HCT116 (cell line): ENCODE measurements around the gene CDH13. TPM values are rescaled to one million over a fixed set of nuclear protein-coding genes. Genes with fewer than 3 reads are reported as not detected.

ENCODE experiments used
- ATAC-seq: fragments of 200-7000 bp; cut with Tn5 transposase; 2 replicates; pipeline ENCODE4 v1.9.1; 2020; ENCODE audit warnings: mild to moderate bottlenecking, moderate library complexity
- BruUV-seq: library from RNA; stranded (reverse); fragments of 400-500 nt; replicated peaks from 2 replicates; lab custom pipeline; 2021; lab: Mats Ljungman, UMichigan
- CTCF ChIA-PET: fragments of 300-600 bp; sonication (Branson Sonifier 250); formaldehyde crosslinking; loops from one replicate; lab custom pipeline; 2021; ENCODE audit warnings: antibody characterized with exemption; lab: Charles Lee
- POLR2A ChIA-PET: fragments of 300-600, 350-600 bp; sonication (Branson Sonifier 250); formaldehyde crosslinking; loops from one replicate; lab custom pipeline; 2021; ENCODE audit warnings: antibody characterized with exemption; lab: Charles Lee
- RAD21 ChIA-PET, 2 experiments: fragments of 300-600 bp; sonication (Branson Sonifier 250); formaldehyde crosslinking; loops; one replicate each; lab custom pipeline; 2023; ENCODE audit warnings: low total read pairs in 2 of 2; ENCODE audit not compliant: uncharacterized antibody in 2 of 2, unreplicated experiment in 2 of 2, low non-redundant PET in 1 of 2; lab: Charles Lee
- DNase-seq: peaks from one replicate; pipeline ENCODE4 v3.0.0-alpha.2; 2010; ENCODE audit warnings: low read depth, low spot score
- H2AFZ ChIP-seq: fragments of 200-600 bp; shearing (Covaris generic), sonication (generic); 2 replicates; pipeline ENCODE4 v1.6.1; 2017; ENCODE audit warnings: low read depth, mixed run types, mixed read lengths, antibody characterized with exemption, low read length; ENCODE audit not compliant: poor library complexity, severe bottlenecking
- H3K27ac ChIP-seq: 2 replicates; pipeline ENCODE4 v1.5.1; 2012; ENCODE audit warnings: low read depth, low read length
- H3K27me3 ChIP-seq: fragments of 200-600 bp; sonication (generic); 2 replicates; pipeline ENCODE4 v1.6.1; 2016; ENCODE audit warnings: mixed run types, low read length, mixed read lengths; ENCODE audit not compliant: insufficient read depth
- H3K36me3 ChIP-seq, 2 experiments: fragments of 200-500 bp in 1 of 2; fragments of 200-600 bp in 1 of 2; sonication (Bioruptor generic) in 1 of 2; sonication (generic) in 1 of 2; 2 replicates each; pipeline versions ENCODE4 v1.5.1 to v1.6.1; 2014 to 2016; ENCODE audit warnings: low read length in 2 of 2, inconsistent platforms in 1 of 2, mixed read lengths in 1 of 2, mixed run types in 1 of 2; ENCODE audit not compliant: insufficient read depth in 2 of 2, control insufficient read depth in 1 of 2
- H3K4me1 ChIP-seq, 2 experiments: fragments of 200-600 bp in 1 of 2; sonication (generic) in 1 of 2; 2 replicates each; pipeline versions ENCODE4 v1.5.1 to v1.6.1; 2012 to 2017; ENCODE audit warnings: low read length in 2 of 2, inconsistent platforms in 1 of 2, mild to moderate bottlenecking in 1 of 2, mixed read lengths in 1 of 2, mixed run types in 1 of 2, moderate library complexity in 1 of 2; ENCODE audit not compliant: insufficient read depth in 2 of 2, control insufficient read depth in 1 of 2
- H3K4me2 ChIP-seq: fragments of 200-600 bp; sonication (generic); 2 replicates; pipeline ENCODE4 v1.6.1; 2017; ENCODE audit warnings: mixed run types, low read length, mixed read lengths
- H3K4me3 ChIP-seq, 2 experiments: fragments of 200-600 bp in 1 of 2; sonication (generic) in 1 of 2; replicated peaks in 1 of 2; 2 replicates each; pipeline ENCODE4 v1.5.1; 2011 to 2016; ENCODE audit warnings: low read length in 2 of 2, control low read depth in 1 of 2, low read depth in 1 of 2, mild to moderate bottlenecking in 1 of 2, mixed read lengths in 1 of 2, mixed run types in 1 of 2
- H3K79me2 ChIP-seq: fragments of 200-600 bp; sonication (generic); 2 replicates; pipeline ENCODE4 v1.6.1; 2017; ENCODE audit warnings: mild to moderate bottlenecking, mixed run types, low read length, moderate library complexity, mixed read lengths; ENCODE audit not compliant: insufficient read depth
- H3K9ac ChIP-seq: fragments of 200-600 bp; sonication (generic); 2 replicates; pipeline ENCODE4 v1.6.1; 2016; ENCODE audit warnings: low read length, mixed read lengths
- H3K9me2 ChIP-seq: fragments of 200-600 bp; sonication (generic), shearing (Covaris generic); 2 replicates; pipeline ENCODE4 v1.6.1; 2017; ENCODE audit warnings: mixed run types, mild to moderate bottlenecking, moderate library complexity; ENCODE audit not compliant: insufficient read depth
- H3K9me3 ChIP-seq, 2 experiments: fragments of 200-500 bp in 1 of 2; fragments of 200-600 bp in 1 of 2; sonication (Bioruptor generic) in 1 of 2; sonication (generic) in 1 of 2; 2 replicates each; pipeline ENCODE4 v1.6.1; 2014 to 2017; ENCODE audit warnings: low read length in 2 of 2, mixed read lengths in 2 of 2, inconsistent platforms in 1 of 2, low read depth in 1 of 2, mild to moderate bottlenecking in 1 of 2, mixed run types in 1 of 2, moderate library complexity in 1 of 2; ENCODE audit not compliant: control insufficient read depth in 1 of 2, insufficient read depth in 1 of 2
- H4K20me1 ChIP-seq: fragments of 200-600 bp; sonication (generic), shearing (Covaris generic); 2 replicates; pipeline ENCODE4 v1.6.1; 2017; ENCODE audit warnings: mixed run types, mild to moderate bottlenecking, moderate library complexity; ENCODE audit not compliant: insufficient read depth
- CBX3 ChIP-seq: IDR thresholded peaks from 2 replicates; pipeline ENCODE4 v1.6.1; 2012; ENCODE audit warnings: low read depth
- CTCF ChIP-seq, 3 experiments: fragments of 200-600 bp in 1 of 3; sonication (generic) in 1 of 3; IDR thresholded peaks in 2 of 3; conservative IDR thresholded peaks in 1 of 3; 2 replicates each; pipeline ENCODE4 v1.5.1; 2012 to 2017; ENCODE audit warnings: low read depth in 2 of 3, low read length in 2 of 3, antibody characterized with exemption in 1 of 3, borderline replicate concordance in 1 of 3, control low read depth in 1 of 3, mild to moderate bottlenecking in 1 of 3, mixed read lengths in 1 of 3, mixed run types in 1 of 3, moderate library complexity in 1 of 3; ENCODE audit not compliant: insufficient read depth in 1 of 3
- EGR1 ChIP-seq: IDR thresholded peaks from 2 replicates; pipeline ENCODE4 v1.6.1; 2012; ENCODE audit warnings: low read depth
- ELF1 ChIP-seq: IDR thresholded peaks from 2 replicates; pipeline ENCODE4 v1.6.1; 2012; ENCODE audit warnings: low read depth, borderline replicate concordance
- EZH2phosphoT487 ChIP-seq: fragments of 200-600 bp; IDR thresholded peaks from 2 replicates; pipeline ENCODE4 v1.6.1; 2018; ENCODE audit warnings: antibody characterized with exemption, borderline replicate concordance
- FOSL1 ChIP-seq: IDR thresholded peaks from 2 replicates; pipeline ENCODE4 v1.6.1; 2012; ENCODE audit warnings: low read depth
- JUND ChIP-seq: IDR thresholded peaks from 2 replicates; pipeline ENCODE4 v1.6.1; 2012
- MAX ChIP-seq: IDR thresholded peaks from 2 replicates; pipeline ENCODE4 v1.6.1; 2012
- POLR2AphosphoS5 ChIP-seq: IDR thresholded peaks from 2 replicates; pipeline ENCODE4 v1.6.1; 2011; ENCODE audit warnings: mild to moderate bottlenecking, low read depth, low read length, moderate library complexity
- RAD21 ChIP-seq: IDR thresholded peaks from 2 replicates; pipeline ENCODE4 v1.6.1; 2012; ENCODE audit warnings: low read depth, mild to moderate bottlenecking
- REST ChIP-seq: IDR thresholded peaks from 2 replicates; pipeline ENCODE4 v1.6.1; 2012; ENCODE audit warnings: low read depth
- SIN3A ChIP-seq: IDR thresholded peaks from 2 replicates; pipeline ENCODE4 v1.6.1; 2012; ENCODE audit warnings: low read depth
- SP1 ChIP-seq: IDR thresholded peaks from 2 replicates; pipeline ENCODE4 v1.6.1; 2012; ENCODE audit warnings: low read depth
- SRF ChIP-seq: IDR thresholded peaks from 2 replicates; pipeline ENCODE4 v1.6.1; 2012; ENCODE audit warnings: low read depth
- TCF7L2 ChIP-seq: IDR thresholded peaks from 2 replicates; pipeline ENCODE4 v1.7.0; 2011; ENCODE audit warnings: borderline replicate concordance, inconsistent platforms; ENCODE audit not compliant: insufficient read depth, insufficient read length; ENCODE audit errors: extremely low read depth
- YY1 ChIP-seq: IDR thresholded peaks from 2 replicates; pipeline ENCODE4 v1.6.1; 2011; ENCODE audit warnings: low read length, low read depth, moderate library complexity, mild to moderate bottlenecking; ENCODE audit not compliant: insufficient replicate concordance; ENCODE audit errors: extremely low read depth
- ZBTB33 ChIP-seq: IDR thresholded peaks from 2 replicates; pipeline ENCODE4 v1.6.1; 2011; ENCODE audit warnings: mild to moderate bottlenecking, low read length, moderate library complexity; ENCODE audit not compliant: insufficient replicate concordance; ENCODE audit errors: extremely low read depth
- ZFX ChIP-seq: fragments of 450-650 bp; IDR thresholded peaks from 2 replicates; pipeline ENCODE4 v1.6.1; 2017
- intact Hi-C: fragments of 100-400 bp; cut with micrococcal nuclease; formaldehyde crosslinking; loops from 2 replicates; pipeline ENCODE4 v1.10.0; 2022
- total RNA-seq: library from RNA; stranded (reverse); gene quantifications from one replicate; pipeline ENCODE4 v1.2.1, GENCODE V29; 2021; ENCODE audit not compliant: unreplicated experiment

The CDH13 gene
- total RNA-seq, 1 experiment from 2014 or later, result not detected

- H3K79me2 ChIP-seq, result no peaks in the 10 kb centered on the region
- no peak overlapping the region for H2AFZ ChIP-seq
- no peaks in the 10 kb centered on the region for H3K4me1 ChIP-seq
- H3K9me2 ChIP-seq, result no peaks in the 10 kb centered on the region
- no peaks in the 10 kb centered on the region for H3K9me3 ChIP-seq
- peaks cover 43% of the 10 kb centered on the region for H3K27me3 ChIP-seq
- H4K20me1 ChIP-seq, result no peaks in the 10 kb centered on the region
- RAD21 ChIA-PET, result no interaction called here
- CTCF ChIA-PET, result no interaction called here
- no peak overlapping the region for H3K27ac ChIP-seq
- intact Hi-C loops, result no loop called here
- no peak for DNase-seq
- H3K9ac ChIP-seq, result no peak overlapping the region
- no peak overlapping the region for H3K4me3 ChIP-seq
- H3K4me2 ChIP-seq, result no peak overlapping the region
- BruUV-seq, result no TSS peak
- H3K36me3 ChIP-seq, result no peaks in the 10 kb centered on the region
- POLR2A ChIA-PET, result no interaction called here
- TF ChIP-seq EGR1 (no peak), EZH2phosphoT487 (no peak), ZBTB33 (no peak), POLR2AphosphoS5 (no peak), FOSL1 (no peak), TCF7L2 (no peak), SP1 (no peak), CTCF (IDR thresholded peaks at IDR 0.05 in 2 of 3, conservative IDR thresholded peaks at IDR 0.05 in 1 of 3; ENCODE audit: borderline replicate concordance in 1 of 3, insufficient read depth in 1 of 3, low read depth in 2 of 3, low read length in 2 of 3) (no peak), RAD21 (no peak), ELF1 (no peak), REST (no peak), YY1 (no peak), CBX3 (no peak), JUND (no peak), SIN3A (no peak), ZFX (no peak), SRF (no peak), MAX (no peak)
- TF ChIP-seq, all 23 proteins: peak for 0
- ATAC-seq, result no peak
Observed at GRCh38 chr16:83652943-83653342, 1026.2 kb downstream of the CDH13 start.
